SW 1271 (cell line): ENCODE data around the gene SYT1.
A peak's percentile ranks its signal among the peaks of the same experiment; 100 is the strongest.

Experiments
- DNase-seq, 2 experiments: peaks; one replicate each; lab custom pipeline; 2025; lab: John Stamatoyannopoulos, UW

Gene SYT1

GRCh38 chr12:78891646-78892353 is 27.2 kb downstream of the SYT1 start:
- DNase-seq: no peak

DNA sequence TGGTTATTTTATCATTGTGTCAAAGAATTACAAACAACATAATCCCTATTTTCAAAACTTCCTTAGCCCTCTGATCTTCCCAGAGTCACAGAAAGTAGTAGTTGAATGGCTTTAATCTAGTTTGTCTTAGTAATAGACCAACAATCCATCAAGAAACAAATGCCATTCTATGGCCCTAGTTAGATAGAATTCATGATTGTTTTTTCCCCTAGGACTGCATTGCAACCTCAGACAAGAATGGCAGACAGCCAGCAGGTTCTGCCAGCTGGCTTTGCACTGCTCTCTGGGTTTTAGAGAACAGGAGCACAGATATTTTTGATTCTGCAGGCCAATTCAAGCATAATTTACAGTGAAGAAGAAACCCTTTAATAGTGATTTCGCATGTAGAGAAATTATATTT is 33.8 kb downstream of the SYT1 start:
- DNase-seq: no peak

- no peak for DNase-seq
These were observed 50.3 kb downstream of the SYT1 start for GRCh38 chr12:78914859-78915331.

DNA sequence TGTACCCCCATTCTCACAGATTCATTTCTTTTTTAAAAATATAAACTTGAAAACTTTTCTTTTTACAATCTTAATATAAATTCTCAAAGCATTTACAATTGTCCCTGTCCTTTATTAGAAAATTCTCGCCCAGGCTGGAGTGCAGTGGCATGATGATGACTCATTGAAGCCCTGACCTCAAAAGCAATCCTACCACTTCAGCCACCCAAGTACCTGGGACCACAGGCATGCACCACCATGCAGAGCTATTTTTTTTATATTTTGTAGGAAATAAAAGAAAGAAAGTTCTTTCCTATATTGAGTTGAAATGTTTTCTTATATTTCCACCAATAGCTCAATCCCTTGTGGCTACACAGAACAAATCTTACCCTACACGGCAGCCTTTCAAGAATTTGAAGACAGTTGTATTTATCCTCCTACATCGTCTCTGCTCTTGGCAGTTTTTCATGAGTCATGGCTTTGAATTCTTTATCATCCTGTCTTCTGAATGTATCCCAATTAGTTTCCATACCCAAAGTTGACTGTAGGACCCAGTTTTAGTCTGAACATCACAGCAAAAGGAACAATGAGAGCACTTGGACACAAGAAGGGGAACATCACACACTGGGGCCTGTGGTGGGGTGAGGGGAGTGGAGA is 52.4 kb downstream of the SYT1 start:
- DNase-seq: no peak

DNA sequence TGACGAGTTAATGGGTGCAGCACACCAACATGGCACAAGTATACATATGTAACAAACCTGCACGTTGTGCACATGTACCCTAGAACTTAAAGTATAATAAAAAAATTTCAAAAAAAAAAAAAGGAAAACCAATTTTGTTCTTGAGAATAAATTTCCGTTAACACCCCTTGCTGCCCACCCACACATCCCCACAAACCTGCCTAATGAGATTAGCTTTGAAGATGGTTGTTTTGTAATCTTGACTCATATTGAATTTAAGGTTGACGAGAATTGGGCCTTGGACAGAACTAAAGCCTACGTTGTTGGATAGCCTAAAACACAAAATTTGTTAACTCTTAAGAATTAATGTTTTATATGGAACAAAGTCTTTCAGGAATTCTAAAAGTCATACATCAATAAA is 52.9 kb downstream of the SYT1 start:
- no peak for DNase-seq

GRCh38 chr12:78918268-78918667 is 53.7 kb downstream of the SYT1 start:
- DNase-seq: no peak

- peak in 1 of 2 experiments; percentile 5 for DNase-seq
These were observed 63.9 kb downstream of the SYT1 start for GRCh38 chr12:78928200-78929074.

DNA sequence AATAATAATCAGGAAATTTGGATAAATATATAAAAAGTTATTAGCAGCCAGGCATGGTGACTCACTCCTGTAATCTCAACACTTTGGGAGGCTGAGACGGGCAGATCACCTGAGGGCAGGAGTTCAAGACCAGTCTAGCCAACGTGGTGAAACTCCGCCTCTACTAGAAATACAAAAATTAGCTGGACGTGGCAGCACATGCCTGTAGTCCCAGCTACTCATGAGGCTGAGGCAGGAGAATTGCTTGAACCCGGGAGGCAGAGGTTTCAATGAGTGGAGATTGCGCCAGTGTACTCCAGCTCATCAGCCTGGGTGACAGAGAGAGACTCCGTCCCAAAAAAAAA is 64.5 kb downstream of the SYT1 start:
- no peak for DNase-seq

DNA sequence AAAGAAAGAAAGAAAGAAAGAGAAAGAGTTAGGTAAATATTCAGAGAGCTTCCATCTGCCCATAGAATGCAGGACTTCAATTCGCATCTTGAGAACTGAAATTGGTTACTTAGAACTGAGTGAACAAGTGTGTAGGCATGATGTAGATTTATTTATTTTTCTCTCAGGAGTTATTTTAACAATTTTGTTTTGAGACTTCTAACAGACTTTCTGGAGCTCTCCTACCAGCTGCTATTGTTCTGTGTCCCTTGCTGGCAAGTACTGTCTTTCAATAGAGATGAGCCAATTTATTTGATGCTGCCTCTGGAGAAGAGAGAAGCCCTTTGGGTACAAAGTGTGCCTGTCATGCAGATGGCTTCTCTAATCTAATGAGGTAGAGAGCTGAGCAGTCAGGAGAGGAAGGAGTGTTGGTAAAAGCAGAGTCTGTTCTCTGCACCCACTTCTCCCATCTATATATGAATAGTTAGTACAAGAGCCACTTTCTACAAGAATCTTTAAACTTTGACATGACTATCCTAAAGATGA is 67.0 kb downstream of the SYT1 start:
- peak in 1 of 2 experiments; percentile 4 for DNase-seq

DNA sequence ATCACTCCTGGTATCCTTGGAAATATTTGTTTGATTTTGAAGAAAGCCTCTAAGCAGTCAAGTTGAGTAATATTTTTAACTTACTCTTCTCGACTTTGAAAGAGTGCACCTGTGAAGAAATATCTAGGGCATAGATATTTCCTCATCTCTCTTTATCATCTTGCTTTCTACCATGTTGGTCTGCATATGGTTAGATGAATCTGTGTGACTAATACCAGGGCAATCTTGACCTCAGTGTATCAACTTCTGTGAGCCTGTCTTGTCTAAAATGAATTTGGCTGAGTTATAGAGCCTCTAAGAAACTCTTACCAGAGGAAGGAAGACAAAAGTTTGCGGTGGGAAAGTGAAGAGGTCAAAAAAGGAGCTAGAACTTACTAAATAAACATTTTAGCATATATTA is 68.4 kb downstream of the SYT1 start:
- no peak for DNase-seq

- DNase-seq: no peak
These were observed 73.9 kb downstream of the SYT1 start for GRCh38 chr12:78938341-78939084.

GRCh38 chr12:78949532-78949931 is 85.0 kb downstream of the SYT1 start:
- no peak for DNase-seq

GRCh38 chr12:78951803-78952551 is 87.4 kb downstream of the SYT1 start:
- DNase-seq: no peak

GRCh38 chr12:78952552-78952929 is 88.0 kb downstream of the SYT1 start:
- DNase-seq: no peak

DNA sequence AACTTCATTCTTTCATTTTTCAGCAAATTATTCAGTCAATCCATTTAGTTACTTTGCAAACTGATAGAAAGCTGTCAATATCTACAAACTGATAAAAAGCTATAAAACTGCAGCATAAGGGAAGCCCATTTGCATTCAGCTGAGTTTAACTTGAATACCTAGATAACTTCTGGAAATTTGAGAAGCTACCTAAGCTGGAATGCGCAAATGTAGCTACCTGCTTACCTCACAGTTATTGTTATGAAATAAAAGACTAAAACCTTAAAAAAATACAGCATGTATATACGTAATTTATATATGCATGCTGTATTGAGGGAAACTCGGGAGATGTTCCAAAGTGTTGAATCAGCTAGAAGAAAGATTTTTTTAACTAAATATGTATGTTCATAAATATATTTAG is 94.4 kb downstream of the SYT1 start:
- DNase-seq: no peak

DNA sequence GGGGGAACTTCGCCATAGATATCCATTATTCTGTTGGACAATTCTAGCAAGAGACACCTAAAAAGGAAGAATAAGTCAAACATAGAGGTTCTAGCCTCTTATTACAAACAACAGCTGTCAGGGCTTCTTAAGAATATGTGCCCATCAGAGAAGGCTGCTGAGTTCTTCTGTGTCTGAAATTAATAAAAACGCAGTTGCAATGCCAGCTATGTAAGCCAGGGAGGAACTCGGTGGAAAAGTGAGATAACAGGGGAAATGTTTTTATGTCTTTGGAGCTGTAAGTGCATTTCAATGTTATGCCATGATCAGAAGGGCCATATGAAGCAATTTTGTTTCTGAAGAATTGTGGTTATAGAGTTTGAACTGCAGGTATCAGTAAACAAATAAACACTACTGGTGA is 95.0 kb downstream of the SYT1 start:
- DNase-seq: no peak

DNA sequence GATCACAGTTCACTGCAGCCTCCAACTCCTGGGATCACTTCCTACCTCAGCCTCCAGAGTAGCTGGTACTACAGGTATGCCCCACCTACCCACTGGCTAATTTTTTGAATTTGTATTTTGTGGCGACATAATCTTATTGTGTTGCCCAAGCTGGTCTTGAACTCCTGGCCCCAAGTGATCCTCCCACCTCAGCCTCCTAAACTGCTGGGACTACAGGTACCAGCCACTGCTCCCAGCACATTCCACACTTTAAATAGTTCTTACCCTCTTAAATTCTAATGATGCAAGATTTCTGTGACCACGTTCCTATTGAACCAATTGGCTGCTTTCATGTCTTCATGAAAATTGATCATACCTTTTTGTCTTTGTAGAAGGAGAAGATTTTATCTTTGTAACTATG is 96.6 kb downstream of the SYT1 start:
- DNase-seq: no peak

DNA sequence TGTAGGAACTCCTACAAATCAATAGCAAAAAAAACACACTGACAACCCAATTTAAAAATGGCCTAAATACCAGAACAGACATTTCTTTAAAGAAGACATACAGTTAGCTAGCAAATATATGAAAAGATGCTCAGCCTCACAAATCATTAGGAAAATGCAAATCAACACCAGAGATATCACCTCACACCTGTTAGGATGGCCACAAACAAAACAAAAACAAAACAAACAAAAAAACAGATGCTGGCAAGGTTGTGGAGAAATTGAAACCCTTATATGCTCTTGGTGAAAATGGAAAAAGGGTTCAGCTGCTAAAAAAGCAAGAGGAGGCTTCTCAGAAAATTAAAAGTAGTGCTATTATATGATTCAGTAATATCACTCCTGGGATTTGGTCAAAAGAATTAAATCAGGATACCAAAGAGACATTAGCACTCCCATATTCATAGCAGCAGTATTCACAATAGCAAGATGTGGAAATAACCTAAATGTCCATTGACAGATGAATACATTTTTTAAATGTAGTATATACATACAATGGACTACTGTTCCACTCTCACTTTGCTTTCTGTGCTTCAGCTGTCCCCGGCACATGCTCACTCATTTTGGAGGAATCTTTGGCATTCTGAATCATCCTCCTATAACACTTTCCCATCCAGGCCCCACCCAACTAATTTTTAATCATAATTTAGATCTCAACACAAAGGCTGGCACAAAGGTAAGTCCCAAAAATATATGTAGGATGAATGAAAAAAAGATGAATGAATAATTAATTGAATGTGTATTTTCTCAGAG is 99.1 kb downstream of the SYT1 start:
- peak; percentile 18 to 78 for DNase-seq

DNA sequence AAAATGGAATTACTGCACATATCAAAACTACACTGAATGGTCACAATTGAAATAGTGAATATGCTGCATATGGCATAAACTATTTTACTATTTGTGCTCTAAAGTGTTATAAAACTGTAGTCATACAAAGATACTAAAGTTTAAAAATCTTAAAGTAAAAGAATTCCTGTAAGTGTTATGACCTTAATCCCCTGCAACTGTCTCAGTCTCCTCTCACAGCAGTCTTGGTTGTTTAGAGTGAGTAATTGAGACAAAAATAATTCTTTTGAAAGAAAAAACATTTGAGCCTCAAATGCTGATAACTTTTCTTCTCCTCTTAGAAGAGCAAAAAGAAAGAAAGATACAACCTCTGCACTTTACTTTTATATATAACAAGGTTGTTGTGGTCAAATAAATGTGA is 99.9 kb downstream of the SYT1 start:
- DNase-seq: no peak

DNA sequence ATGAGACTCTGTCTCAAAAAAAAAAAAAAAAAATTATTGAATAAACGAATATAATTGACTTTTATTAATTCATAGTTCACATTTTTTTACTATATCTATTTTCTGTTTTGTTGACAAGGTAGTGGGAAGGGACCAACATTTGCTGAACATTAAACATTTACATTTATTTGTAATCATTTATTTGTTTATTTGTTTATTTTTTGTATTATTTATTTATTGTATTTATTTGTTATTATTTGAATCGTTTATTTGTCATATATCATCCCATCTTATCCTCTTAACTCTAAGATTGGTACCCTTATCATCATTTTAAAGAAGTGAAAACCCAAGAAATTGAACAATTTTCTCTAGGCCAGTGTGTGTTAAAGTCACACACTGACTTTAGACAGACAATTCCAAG is 101.5 kb downstream of the SYT1 start:
- no peak for DNase-seq
